Measurements from ENCODE around the gene INAVA. TPM values are rescaled to one million over a fixed set of nuclear protein-coding genes. Genes with fewer than 3 reads are reported as not detected.
"Not testable (repeated sequence)": the region's sequence is repeated elsewhere in the genome, so short reads cannot be mapped to it uniquely, and the experiment has no call there.

The INAVA gene
- polyA plus RNA-seq, 5 donors, result 16.8 to 25.7 (median 20.8) TPM

- DNase-seq, result not testable (repeated sequence)
These were observed 67.5 kb downstream of the INAVA start for GRCh38 chr1:200962151-200962550.

- DNase-seq, result no peak
These were observed 67.9 kb downstream of the INAVA start for GRCh38 chr1:200962631-200963030.

GRCh38 chr1:200963076-200963475 is 68.4 kb downstream of the INAVA start:
- no peak for DNase-seq

- DNase-seq, result not testable (repeated sequence)
These were observed 69.2 kb downstream of the INAVA start for GRCh38 chr1:200963888-200964287.

Other genes with a start within 250 kb of the INAVA start
- gene DDX59, start 225.0 kb upstream of the INAVA start, polyA plus RNA-seq (ENCODE audit: insufficient read depth in 1 of 5, insufficient read length in 5 of 5, low replicate concordance in 1 of 5), result 10 to 100 TPM; 24.8 to 39.2 (median 32.1) TPM
- gene CAMSAP2, start 156.0 kb upstream of the INAVA start, polyA plus RNA-seq (ENCODE audit: insufficient read depth in 1 of 5, insufficient read length in 5 of 5, low replicate concordance in 1 of 5), result 10 to 100 TPM; 31.2 to 59.7 (median 50.9) TPM
- not detected for gene GPR25, start 21.9 kb upstream of the INAVA start, polyA plus RNA-seq (ENCODE audit: insufficient read depth in 1 of 5, insufficient read length in 5 of 5, low replicate concordance in 1 of 5)
- 10 to 100 TPM in 2 of 5 donors, 1 to 10 TPM in 3; 6.8 to 13.8 (median 9.8) TPM for gene KIF21B, start 128.8 kb downstream of the INAVA start, polyA plus RNA-seq (ENCODE audit: insufficient read depth in 1 of 5, insufficient read length in 5 of 5, low replicate concordance in 1 of 5)
- gene CACNA1S, start 217.5 kb downstream of the INAVA start, polyA plus RNA-seq (ENCODE audit: insufficient read depth in 1 of 5, insufficient read length in 5 of 5, low replicate concordance in 1 of 5), result 1 to 10 TPM in 1 of 5 donors, under 1 TPM in 4; 0.08 to 2.2 (median 0.14) TPM
- gene ASCL5, start 232.3 kb downstream of the INAVA start, polyA plus RNA-seq (ENCODE audit: insufficient read depth in 1 of 5, insufficient read length in 5 of 5, low replicate concordance in 1 of 5), result under 1 TPM; 0.17 to 0.89 (median 0.36) TPM

Measured in right lung (tissue), 5 donors.